Measurements from ENCODE around the gene NXPH4.

Gene NXPH4

DNA sequence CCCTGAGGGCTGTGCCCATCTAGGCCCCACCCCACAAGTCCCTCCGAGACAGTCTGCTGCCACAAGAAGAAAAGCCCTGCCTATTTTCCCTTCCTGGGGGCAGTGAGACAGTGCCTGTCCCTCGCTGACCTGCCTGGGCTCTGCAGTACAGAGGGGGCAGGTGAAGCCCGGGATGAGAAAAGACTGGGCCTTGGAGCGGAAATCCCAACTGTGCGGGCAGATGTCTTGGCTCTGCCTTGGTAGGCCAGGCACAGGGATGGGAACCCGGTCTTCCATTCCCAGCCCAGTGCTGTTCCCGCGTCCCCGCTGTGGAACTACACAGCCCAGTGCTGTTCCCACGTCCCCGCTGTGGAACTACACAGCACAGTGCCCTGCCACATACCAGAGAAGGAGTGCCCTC is 12.8 kb upstream of the NXPH4 start:
- DNase-seq (ENCODE audit: low read depth, low spot score): no peak

DNA sequence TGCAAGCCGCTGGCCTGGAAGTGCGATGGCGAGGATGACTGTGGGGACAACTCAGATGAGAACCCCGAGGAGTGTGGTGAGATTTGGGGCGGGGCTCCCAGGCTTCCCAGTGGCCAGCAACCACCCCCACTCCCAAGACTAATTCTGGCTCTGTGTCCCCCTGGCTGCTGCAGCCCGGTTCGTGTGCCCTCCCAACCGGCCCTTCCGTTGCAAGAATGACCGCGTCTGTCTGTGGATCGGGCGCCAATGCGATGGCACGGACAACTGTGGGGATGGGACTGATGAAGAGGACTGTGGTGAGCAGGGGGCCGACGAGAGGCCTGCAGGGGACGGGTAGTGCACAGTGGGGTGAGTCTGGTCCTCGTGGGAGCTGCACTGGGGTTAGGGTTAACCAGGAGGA is 12.1 kb upstream of the NXPH4 start:
- DNase-seq (ENCODE audit: low read depth, low spot score): no peak

DNA sequence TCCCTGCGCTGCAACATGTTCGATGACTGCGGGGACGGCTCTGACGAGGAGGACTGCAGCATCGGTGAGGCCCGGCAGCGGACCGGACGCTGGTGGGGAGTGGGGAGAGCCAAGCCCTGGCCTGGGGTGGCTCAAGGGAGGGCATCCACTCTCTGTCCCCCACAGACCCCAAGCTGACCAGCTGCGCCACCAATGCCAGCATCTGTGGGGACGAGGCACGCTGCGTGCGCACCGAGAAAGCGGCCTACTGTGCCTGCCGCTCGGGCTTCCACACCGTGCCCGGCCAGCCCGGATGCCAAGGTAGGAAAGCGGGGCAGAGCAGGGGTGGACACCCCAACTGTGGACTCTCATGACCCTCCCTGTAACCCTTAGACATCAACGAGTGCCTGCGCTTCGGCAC is 11.4 kb upstream of the NXPH4 start:
- DNase-seq (ENCODE audit: low read depth, low spot score): no peak

DNA sequence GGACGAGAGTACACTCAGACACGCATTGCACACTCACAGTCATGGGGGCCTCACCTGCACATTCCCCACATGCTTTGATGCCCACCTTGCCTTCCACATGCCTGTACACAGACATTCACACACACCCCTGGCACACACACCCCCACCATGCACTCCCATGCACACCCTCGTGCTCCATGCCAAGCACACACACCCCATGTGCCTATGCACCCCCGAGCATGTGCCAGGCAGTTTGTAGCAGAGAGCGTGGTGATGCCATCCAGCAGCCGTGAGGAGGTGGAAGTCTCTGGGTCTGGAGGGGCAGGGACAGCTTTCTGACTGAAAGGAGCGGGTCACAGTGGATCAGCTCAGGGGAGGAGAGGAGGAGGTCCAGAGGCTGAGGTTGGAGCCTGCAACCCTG is 10.7 kb upstream of the NXPH4 start:
- DNase-seq (ENCODE audit: low read depth, low spot score): no peak

DNA sequence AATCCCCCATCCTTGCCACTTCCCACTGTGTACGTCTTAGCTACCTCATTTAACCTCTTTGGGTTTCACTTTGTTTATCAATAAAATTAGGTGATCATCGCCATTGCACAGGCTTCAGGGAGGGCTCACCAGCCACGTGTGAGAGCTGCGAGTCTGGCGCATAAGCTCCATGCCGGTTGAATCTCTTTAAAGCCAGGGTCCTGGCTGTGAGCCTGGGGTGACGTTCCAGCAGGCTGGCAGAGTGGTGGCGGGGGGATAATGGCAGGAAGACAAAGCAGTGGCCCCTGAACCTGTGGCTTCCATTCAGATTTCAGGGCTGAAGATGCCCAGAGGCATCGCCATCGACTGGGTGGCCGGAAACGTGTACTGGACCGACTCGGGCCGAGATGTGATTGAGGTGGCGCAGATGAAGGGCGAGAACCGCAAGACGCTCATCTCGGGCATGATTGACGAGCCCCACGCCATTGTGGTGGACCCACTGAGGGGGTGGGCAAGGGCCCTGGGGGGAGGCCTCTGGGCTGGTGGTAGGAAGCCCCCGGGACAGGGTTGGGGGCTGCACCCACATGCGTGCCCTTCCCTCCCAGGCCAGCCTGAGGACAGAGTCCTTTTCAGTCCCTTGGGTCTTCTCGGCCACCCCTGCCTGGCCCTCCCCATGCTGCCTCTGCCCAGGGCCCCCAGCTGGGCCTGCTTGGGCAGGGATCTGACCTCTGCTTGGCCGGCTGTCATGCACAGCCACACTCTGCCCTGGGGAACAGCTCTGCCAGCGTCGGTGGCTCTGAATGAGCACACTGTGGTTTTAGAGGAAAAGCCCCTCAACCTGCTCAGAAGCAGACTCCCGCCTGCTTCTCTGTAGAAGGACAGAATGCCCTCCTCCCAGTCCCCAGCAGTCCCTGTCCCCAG is 8.6 kb upstream of the NXPH4 start:
- DNase-seq (ENCODE audit: low read depth, low spot score): no peak

DNA sequence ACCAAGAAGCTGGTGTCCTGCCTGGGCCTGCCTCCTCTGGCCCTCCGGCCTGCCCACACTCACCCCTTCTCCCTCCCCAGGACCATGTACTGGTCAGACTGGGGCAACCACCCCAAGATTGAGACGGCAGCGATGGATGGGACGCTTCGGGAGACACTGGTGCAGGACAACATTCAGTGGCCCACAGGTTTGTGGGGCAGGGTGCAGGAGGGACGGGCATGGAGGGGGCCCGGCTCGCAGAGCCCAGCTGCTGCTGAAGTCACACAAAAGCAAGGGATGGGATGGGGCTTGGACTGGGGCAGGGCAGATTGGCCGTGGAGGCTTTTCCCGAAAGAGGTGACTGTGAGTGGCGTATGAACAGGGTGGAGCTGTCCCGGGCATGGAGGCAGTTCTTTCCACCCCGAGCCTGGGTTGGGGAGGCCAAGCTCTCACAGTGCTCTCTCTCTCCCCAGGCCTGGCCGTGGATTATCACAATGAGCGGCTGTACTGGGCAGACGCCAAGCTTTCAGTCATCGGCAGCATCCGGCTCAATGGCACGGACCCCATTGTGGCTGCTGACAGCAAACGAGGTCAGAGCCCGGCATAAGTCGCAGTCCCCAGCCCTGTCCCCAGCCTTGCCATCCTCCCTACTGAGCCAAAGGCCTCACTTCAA is 7.8 kb upstream of the NXPH4 start:
- DNase-seq (ENCODE audit: low read depth, low spot score): no peak

DNA sequence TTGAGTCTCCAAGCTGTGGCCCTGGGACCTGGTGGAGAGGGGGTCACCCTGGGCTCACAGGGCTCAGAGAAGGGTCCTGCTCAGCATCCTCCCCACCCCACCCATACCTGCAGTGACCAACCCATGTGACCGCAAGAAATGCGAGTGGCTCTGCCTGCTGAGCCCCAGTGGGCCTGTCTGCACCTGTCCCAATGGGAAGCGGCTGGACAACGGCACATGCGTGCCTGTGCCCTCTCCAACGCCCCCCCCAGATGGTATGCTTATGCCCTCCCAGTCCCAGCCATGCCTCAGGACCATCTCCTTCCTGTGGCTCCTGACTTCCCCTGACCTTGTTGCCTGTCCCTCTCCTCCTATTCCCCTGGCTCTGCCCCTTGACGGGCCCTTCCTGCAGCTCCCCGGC is 6.7 kb upstream of the NXPH4 start:
- no peak for DNase-seq (ENCODE audit: low read depth, low spot score)

DNA sequence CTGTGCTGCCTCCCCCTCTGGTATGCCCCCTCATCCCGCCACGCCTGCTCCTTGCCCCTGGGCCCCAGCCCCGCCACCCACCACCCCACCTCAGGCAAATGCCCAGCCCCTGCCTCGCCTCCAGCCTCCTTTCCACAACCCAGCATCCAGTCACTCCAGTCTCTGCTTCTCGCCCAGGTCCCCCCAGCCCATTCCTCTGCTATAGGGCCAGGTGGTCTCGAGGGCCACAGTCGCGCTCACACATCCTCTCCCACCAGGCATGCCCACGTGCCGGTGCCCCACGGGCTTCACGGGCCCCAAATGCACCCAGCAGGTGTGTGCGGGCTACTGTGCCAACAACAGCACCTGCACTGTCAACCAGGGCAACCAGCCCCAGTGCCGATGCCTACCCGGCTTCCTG is 6.1 kb upstream of the NXPH4 start:
- DNase-seq (ENCODE audit: low read depth, low spot score): no peak

DNA sequence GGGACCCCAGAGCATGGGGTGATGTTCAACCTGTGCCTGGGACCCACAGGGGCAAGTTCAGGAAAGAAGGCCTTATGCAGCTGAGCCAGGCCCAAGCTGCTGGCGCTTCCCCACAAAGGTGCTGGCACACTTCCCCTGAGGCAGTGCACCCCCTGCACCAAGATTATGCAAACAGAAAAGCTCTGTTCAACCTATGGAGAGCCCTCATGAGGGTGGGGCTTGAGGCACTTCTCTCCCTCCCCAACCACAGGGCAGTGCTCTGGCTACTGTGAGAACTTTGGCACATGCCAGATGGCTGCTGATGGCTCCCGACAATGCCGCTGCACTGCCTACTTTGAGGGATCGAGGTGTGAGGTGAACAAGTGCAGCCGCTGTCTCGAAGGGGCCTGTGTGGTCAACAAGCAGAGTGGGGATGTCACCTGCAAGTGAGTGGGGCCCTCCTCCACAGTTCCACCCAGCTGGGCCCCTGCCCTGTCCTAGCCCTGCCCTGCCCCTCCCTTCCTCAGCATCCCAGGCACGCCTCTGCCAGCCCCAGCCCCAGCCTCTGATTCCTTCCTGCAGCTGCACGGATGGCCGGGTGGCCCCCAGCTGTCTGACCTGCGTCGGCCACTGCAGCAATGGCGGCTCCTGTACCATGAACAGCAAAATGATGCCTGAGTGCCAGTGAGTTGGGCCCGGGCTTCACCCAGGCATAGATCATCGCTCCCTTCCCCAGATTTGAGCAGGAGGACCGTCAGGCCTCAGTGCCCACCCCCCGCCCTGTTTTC is 5.5 kb upstream of the NXPH4 start:
- no peak for DNase-seq (ENCODE audit: low read depth, low spot score)

DNA sequence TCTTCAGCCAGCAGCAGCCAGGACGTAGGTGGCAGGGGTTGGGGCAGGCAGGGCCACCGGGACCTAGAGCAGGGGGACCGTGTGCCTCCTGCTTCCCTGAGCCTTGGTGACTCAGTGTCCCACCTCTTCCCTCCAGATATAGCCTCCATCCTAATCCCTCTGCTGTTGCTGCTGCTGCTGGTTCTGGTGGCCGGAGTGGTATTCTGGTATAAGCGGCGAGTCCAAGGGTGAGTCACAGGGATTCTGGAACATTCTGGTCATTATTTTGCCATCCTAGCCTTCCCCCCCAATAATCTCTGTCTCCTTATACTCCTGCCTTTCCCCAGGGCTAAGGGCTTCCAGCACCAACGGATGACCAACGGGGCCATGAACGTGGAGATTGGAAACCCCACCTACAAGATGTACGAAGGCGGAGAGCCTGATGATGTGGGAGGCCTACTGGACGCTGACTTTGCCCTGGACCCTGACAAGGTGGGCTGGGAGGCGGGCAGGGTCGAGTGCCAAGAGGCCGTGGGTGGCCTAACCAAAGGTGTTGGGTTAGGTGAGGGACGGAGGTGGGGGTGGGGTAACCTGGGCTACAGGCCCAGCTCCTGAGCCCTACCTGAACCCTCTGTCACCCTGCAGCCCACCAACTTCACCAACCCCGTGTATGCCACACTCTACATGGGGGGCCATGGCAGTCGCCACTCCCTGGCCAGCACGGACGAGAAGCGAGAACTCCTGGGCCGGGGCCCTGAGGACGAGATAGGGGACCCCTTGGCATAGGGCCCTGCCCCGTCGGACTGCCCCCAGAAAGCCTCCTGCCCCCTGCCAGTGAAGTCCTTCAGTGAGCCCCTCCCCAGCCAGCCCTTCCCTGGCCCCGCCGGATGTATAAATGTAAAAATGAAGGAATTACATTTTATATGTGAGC is 4.5 kb upstream of the NXPH4 start:
- no peak for DNase-seq (ENCODE audit: low read depth, low spot score)

DNA sequence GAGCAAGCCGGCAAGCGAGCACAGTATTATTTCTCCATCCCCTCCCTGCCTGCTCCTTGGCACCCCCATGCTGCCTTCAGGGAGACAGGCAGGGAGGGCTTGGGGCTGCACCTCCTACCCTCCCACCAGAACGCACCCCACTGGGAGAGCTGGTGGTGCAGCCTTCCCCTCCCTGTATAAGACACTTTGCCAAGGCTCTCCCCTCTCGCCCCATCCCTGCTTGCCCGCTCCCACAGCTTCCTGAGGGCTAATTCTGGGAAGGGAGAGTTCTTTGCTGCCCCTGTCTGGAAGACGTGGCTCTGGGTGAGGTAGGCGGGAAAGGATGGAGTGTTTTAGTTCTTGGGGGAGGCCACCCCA is 3.9 kb upstream of the NXPH4 start:
- no peak for DNase-seq (ENCODE audit: low read depth, low spot score)

DNA sequence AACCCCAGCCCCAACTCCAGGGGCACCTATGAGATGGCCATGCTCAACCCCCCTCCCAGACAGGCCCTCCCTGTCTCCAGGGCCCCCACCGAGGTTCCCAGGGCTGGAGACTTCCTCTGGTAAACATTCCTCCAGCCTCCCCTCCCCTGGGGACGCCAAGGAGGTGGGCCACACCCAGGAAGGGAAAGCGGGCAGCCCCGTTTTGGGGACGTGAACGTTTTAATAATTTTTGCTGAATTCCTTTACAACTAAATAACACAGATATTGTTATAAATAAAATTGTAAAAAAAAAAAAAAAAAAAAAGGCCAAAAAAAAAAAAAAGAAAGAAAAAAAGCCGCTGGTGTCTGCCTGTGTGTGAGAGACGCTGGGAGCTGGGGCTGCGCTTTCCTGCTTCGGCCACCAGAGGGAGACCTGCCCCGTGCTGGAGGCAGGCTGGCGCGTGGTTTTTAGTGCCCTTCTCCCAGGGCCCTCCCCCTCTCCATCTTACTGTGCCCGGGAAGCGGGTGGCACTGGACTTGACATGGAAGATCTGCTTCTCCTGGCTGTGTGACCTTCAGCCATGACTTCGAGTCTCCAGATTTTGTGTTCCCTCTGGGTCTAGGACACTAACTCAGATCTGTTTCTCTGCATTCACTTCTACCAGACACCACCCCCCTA is 3.4 kb upstream of the NXPH4 start:
- peak; percentile 64 for DNase-seq (ENCODE audit: low read depth, low spot score)

DNA sequence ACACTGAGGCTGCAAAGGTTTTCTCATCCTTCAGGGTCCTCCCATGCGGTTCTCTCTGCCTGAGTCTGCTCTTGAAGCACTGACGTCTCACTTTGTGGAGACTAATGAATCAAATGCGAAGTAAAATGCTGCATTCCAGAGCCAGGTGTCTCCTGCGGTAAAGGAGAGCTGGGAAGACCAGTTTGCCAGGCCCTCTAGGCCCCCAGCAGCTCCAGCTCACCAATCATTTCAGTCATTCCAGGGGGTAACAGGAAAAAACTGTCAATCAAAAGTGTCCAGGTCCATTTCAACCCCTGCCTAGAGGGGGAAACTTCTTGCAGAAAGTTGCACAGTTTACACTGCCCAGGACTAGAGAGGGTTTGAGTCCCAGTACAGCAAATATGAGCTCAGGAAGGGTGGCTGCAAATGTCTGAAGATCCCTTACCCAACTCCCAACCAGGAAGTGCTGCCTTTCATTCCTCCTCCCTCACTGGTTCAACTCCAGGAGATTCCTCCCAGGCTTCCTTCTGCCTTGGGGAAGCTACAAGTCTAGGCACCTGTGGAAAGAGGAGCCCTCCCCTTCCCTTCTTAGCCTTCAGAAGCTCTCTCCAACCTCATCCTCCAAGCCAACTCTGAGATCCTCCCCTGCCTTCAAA is 2.7 kb upstream of the NXPH4 start:
- DNase-seq (ENCODE audit: low read depth, low spot score): no peak

DNA sequence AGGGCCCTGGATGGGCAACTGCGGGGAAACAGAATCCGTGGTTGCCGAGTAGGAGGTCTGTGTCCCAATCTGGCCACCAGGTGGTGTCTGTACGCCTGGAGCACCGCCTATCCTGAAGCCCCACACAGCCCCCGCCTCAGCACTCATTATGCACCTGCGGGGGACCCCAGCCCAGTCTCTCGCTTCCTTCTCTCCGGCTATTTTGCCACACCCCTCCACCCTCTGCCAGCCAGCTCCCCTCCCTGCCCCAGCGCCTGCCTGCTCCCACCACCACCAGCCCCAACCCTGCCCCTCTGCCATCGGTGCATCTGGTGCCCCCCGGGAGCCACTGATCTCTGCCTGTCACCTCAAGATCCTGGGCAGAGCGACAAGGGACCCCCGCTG is 2.2 kb upstream of the NXPH4 start:
- no peak for DNase-seq (ENCODE audit: low read depth, low spot score)

DNA sequence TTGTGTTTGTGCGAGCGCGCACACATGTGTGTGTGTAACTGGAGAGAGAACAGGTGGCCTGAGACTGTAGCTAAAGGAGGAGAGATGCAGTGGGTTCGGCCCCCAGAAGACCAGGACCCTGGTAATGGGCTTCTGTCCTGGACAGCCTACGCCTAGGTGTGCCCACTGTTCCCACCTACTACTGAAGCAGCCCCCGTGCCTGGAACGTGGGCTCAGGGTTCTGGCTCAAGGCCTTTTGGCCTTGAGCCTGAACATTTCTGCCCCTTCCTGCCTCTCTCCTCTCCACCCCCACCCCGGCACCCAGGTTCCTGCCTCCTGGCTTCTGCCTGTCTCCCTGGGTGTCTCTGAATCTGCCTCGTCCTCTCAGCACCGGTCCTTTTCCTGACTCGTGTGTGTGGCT is 1.5 kb upstream of the NXPH4 start:
- no peak for DNase-seq (ENCODE audit: low read depth, low spot score)

DNA sequence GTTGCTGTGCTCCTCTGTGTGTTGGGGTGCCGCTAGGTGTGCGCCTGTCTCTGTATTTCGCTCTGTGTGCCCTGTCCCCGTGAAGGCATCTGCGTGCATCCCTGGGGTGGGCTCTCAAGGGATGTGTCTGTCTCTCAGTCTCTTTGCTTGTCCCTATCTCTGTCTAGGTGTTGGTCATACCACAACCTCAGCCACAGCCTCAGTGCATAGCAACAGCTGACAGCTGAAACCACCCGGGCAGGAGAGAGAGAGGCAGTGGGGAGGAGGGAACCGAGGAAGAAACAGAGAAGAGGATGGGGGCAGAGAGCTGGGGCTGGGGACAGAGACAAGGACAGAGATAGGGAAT is 953 bp upstream of the NXPH4 start:
- no peak for DNase-seq (ENCODE audit: low read depth, low spot score)

DNA sequence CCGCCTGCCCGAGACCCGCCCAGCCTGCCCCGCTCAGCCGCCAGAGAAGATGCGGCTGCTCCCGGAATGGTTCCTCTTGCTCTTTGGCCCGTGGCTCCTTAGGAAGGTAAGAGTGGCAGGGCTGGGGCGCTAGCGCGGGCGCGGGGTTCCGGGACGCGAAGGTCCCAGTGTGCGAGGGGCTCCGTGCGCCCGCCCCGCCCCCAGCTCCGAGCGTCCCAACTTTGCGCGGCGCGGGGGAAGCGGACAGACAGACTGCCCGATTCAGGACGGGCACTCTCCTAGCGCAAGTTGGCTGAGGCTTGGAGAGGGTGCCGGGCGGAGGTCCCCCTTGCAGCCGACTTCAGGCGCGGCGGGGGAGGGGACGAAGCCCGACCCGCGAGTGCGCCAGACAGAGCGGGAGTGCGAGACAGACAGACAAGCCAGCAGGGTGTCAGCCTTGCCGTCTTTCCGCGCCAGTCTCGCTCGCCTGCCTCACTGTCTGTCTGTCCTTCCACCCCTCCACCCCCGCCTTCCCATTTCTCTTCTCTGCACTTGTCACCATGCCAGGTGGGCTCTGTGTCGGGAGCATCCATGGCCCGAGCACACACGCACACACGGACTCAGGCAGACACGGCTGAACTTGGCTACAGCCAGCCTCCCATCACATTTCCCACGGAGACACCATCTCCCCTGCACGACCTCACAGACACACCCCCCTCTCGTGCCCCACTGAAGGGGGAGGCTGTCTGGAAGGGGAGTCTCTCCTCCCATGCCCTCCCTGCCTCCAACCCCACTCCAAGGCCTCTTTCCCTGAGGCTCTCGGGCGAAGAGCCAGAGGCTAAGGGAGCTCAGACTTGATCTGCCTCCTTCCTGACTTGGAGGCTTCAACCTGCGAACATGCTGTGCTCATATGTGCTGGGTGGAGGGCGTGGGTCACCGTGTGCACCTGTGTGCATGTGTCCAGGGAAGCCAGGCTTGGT is 606 bp downstream of the NXPH4 start:
- DNase-seq (ENCODE audit: low read depth, low spot score): no peak

DNA sequence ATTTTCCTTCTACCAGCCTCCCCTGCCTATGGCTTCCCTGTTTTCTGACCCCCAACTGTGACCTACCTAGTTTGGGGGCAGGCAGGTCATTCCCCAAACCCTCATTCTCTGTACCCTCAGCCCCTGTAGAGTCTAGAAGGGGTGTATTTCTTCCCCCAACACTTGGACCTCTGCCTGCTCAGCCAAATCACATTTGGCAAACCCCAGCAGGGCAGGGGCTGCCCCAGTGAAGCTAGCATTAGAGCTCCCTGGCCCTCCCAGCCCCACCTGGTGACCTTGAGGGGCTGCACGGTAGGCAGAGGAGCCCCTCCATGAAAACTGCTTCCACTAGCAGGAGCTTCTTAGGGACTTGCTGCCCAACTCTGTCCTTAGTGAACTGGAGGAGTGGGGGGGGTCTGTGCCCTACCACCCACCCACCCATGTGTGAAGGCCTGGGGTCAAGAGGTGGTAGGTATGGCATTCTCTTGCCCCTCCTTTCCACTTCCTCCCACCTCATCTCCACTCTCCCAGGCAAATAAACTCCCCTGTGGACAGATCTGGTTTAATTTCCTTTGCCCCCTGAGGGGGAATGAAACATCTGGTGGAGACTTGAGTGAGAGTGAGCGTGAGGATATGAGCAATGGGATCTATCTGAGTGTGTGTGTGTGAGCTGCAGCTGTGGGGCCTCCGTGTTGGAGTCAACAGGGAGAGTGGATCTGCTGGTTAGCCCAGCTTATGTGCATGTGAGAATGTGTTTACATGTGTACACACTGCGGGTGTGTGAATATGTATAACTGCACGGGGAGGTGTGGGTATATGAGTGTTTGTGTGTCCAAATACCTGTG is 1.6 kb downstream of the NXPH4 start:
- no peak for DNase-seq (ENCODE audit: low read depth, low spot score)
